IMR-90 (cell line): ENCODE results near the gene RYR3. TPM values are rescaled to one million over a fixed set of nuclear protein-coding genes. Genes with fewer than 3 reads are reported as not detected.

Experiments
- ATAC-seq: fragments of 200-7000 bp; cut with Tn5 transposase; 2 replicates; pipeline ENCODE4 v1.9.1; 2020; ENCODE audit warnings: low read depth, mild to moderate bottlenecking, moderate library complexity
- BruUV-seq: library from RNA; stranded (reverse); fragments of 400-500 nt; replicated peaks from 2 replicates; lab custom pipeline; 2021; lab: Mats Ljungman, UMichigan
- CTCF ChIA-PET: fragments of 300-600 bp; formaldehyde crosslinking; extraction: SDS; loops from one replicate; lab custom pipeline; 2021; ENCODE audit warnings: antibody characterized with exemption; lab: Yijun Ruan, JAX
- POLR2A ChIA-PET: fragments of 300-600 bp; sonication (Branson Sonifier 250); formaldehyde crosslinking; loops from one replicate; lab custom pipeline; 2022; ENCODE audit warnings: antibody characterized with exemption; ENCODE audit not compliant: unreplicated experiment; lab: Charles Lee
- DNase-seq: peaks from one replicate; pipeline ENCODE4 v3.0.0; 2013
- H2AFZ ChIP-seq: replicated peaks from 2 replicates; pipeline ENCODE3; 2013; ENCODE audit warnings: low read length, mild to moderate bottlenecking; ENCODE audit not compliant: poor library complexity
- H2AK5ac ChIP-seq: 2 replicates; pipeline ENCODE4 v1.6.1; 2013; ENCODE audit warnings: low read depth, low read length, inconsistent platforms
- H2AK9ac ChIP-seq: replicated peaks from 2 replicates; pipeline ENCODE3; 2013; ENCODE audit warnings: mild to moderate bottlenecking, low read depth, low read length, moderate library complexity; ENCODE audit not compliant: poor library complexity
- H2BK120ac ChIP-seq: 2 replicates; pipeline ENCODE4 v1.6.1; 2013; ENCODE audit warnings: low read depth, low read length, inconsistent platforms
- H2BK15ac ChIP-seq: 3 replicates; pipeline ENCODE4 v1.6.1; 2013; ENCODE audit warnings: low read depth, low read length, inconsistent platforms
- H2BK20ac ChIP-seq: 2 replicates; pipeline ENCODE4 v1.6.1; 2013; ENCODE audit warnings: low read depth, mild to moderate bottlenecking, inconsistent platforms, low read length, moderate library complexity
- H2BK5ac ChIP-seq: 2 replicates; pipeline ENCODE4 v1.6.1; 2013; ENCODE audit warnings: mild to moderate bottlenecking, low read depth, low read length, inconsistent platforms; ENCODE audit not compliant: poor library complexity, severe bottlenecking
- H3K14ac ChIP-seq: replicated peaks from 2 replicates; pipeline ENCODE4 v1.6.1; 2013; ENCODE audit warnings: low read depth, low read length, inconsistent platforms
- H3K18ac ChIP-seq: 2 replicates; pipeline ENCODE4 v1.6.1; 2013; ENCODE audit warnings: low read depth, low read length, control low read depth
- H3K23ac ChIP-seq: 2 replicates; pipeline ENCODE4 v1.6.1; 2013; ENCODE audit warnings: low read depth, low read length, inconsistent platforms
- H3K27ac ChIP-seq: 2 replicates; pipeline ENCODE4 v1.5.1; 2013; ENCODE audit warnings: mild to moderate bottlenecking, control low read depth, low read length; ENCODE audit not compliant: insufficient read depth
- H3K27me3 ChIP-seq: 2 replicates; pipeline ENCODE4 v1.6.1; 2013; ENCODE audit warnings: low read length; ENCODE audit not compliant: control insufficient read depth, insufficient read depth
- H3K36me3 ChIP-seq: 2 replicates; pipeline ENCODE4 v1.6.1; 2013; ENCODE audit warnings: low read length, mixed read lengths; ENCODE audit not compliant: control insufficient read depth, insufficient read depth
- H3K4ac ChIP-seq: 2 replicates; pipeline ENCODE4 v1.6.1; 2013; ENCODE audit warnings: low read depth, low read length, inconsistent platforms
- H3K4me1 ChIP-seq: 2 replicates; pipeline ENCODE4 v1.6.1; 2013; ENCODE audit warnings: low read length, mixed read lengths; ENCODE audit not compliant: control insufficient read depth, insufficient read depth
- H3K4me2 ChIP-seq: 2 replicates; pipeline ENCODE4 v1.6.1; 2013; ENCODE audit warnings: low read depth, mild to moderate bottlenecking, control low read depth, low read length, moderate library complexity
- H3K4me3 ChIP-seq: 2 replicates; pipeline ENCODE4 v1.5.1; 2013; ENCODE audit warnings: low read depth, mild to moderate bottlenecking, control low read depth, low read length, moderate library complexity; ENCODE audit not compliant: insufficient read depth
- H3K56ac ChIP-seq: 2 replicates; pipeline ENCODE4 v1.6.1; 2013; ENCODE audit warnings: low read length, inconsistent platforms; ENCODE audit not compliant: insufficient read depth; ENCODE audit errors: extremely low read depth
- H3K79me1 ChIP-seq, 2 experiments: 2 replicates each; pipeline ENCODE4 v1.6.1; 2013; ENCODE audit warnings: low read length in 2 of 2, inconsistent platforms in 1 of 2, low read depth in 1 of 2
- H3K9ac ChIP-seq: 2 replicates; pipeline ENCODE4 v1.6.1; 2013; ENCODE audit warnings: low read depth, low read length, control low read depth
- H3K9me1 ChIP-seq: 2 replicates; pipeline ENCODE4 v1.6.1; 2013; ENCODE audit warnings: low read length, inconsistent platforms; ENCODE audit not compliant: insufficient read depth
- H3K9me3 ChIP-seq: 2 replicates; pipeline ENCODE4 v1.6.1; 2013; ENCODE audit warnings: low read length; ENCODE audit not compliant: control insufficient read depth, insufficient read depth
- H4K20me1 ChIP-seq: 2 replicates; pipeline ENCODE4 v1.6.1; 2013; ENCODE audit warnings: low read length, inconsistent platforms; ENCODE audit not compliant: insufficient read depth
- H4K5ac ChIP-seq: 2 replicates; pipeline ENCODE4 v1.6.1; 2013; ENCODE audit warnings: mild to moderate bottlenecking, low read depth, low read length, control low read depth
- H4K8ac ChIP-seq, 2 experiments: 2 replicates each; pipeline ENCODE4 v1.6.1; 2013; ENCODE audit warnings: low read depth in 2 of 2, low read length in 2 of 2, control low read depth in 1 of 2, inconsistent platforms in 1 of 2
- H4K91ac ChIP-seq: 2 replicates; pipeline ENCODE4 v1.6.1; 2013; ENCODE audit warnings: low read depth, low read length, inconsistent platforms; ENCODE audit not compliant: insufficient read depth
- CHD1 ChIP-seq: IDR thresholded peaks from 2 replicates; pipeline ENCODE4 v1.6.1; 2012; ENCODE audit warnings: low read depth, low read length, improper control_type of control experiment
- MAZ ChIP-seq: IDR thresholded peaks from 2 replicates; pipeline ENCODE4 v1.6.1; 2012; ENCODE audit warnings: low read depth, mild to moderate bottlenecking, low read length, improper control_type of control experiment, moderate library complexity, borderline replicate concordance
- MXI1 ChIP-seq: IDR thresholded peaks from 2 replicates; pipeline ENCODE4 v1.6.1; 2012; ENCODE audit warnings: low read depth, mild to moderate bottlenecking, low read length, moderate library complexity, borderline replicate concordance
- WGBS, 2 experiments: methylation state at CpG; one replicate each; pipeline versions ENCODE4 v1.1.5 to v1.1.7; 2013; ENCODE audit warnings: missing lambda C conversion rate in 2 of 2; ENCODE audit not compliant: insufficient read length in 1 of 2; ENCODE audit errors: extremely low coverage in 2 of 2; 5-methylcytosine and 5-hydroxymethylcytosine counted together
- dilution Hi-C: fragments of 300-500 bp; cut with HindIII; formaldehyde crosslinking; loops from one replicate; pipeline ENCODE4 v1.14.3; 2018; ENCODE audit warnings: low sequenced_read_pairs; ENCODE audit not compliant: unreplicated experiment
- in situ Hi-C: fragments of 300-500 bp; cut with MboI; formaldehyde crosslinking; loops from 3 replicates; pipeline ENCODE4 v1.14.3; 2019; ENCODE audit warnings: low sequenced_read_pairs, inconsistent platforms, mixed read lengths
- intact Hi-C: fragments of 100-400 bp; cut with micrococcal nuclease; formaldehyde crosslinking; loops from 2 replicates; pipeline ENCODE4 v1.10.0; 2022
- polyA plus RNA-seq, 3 experiments: library from polyadenylated mRNA; depleted of rRNA; stranded (reverse); fragments of >200 nt; gene quantifications; 2 replicates each; pipeline ENCODE4 v1.2.3, GENCODE V29; 2012; ENCODE audit warnings: low replicate concordance in 1 of 3
- total RNA-seq: library from RNA; depleted of rRNA; stranded (reverse); fragments of >200 nt; gene quantifications from 2 replicates; pipeline ENCODE4 v1.2.3, GENCODE V29; 2012

RYR3 gene
- total and polyA plus RNA-seq, 2 of the 4 experiments (the other 2 are of a cell fraction): 0.18 TPM; not detected in 1

- TF ChIP-seq MXI1 (no peak), CHD1 (no peak), MAZ (no peak)
- intact Hi-C loops (no loop called here), dilution Hi-C loops (no loop called here), in situ Hi-C loops (loop anchor here (10.0 kb wide), 2 partner anchors 401 to 471 kb away; no protein-coding TSS in a partner anchor)
- WGBS, 2 experiments: no CpG with 5 or more reads among the region's 5 CpGs
- no peak overlapping the region for H4K8ac ChIP-seq
- no peak overlapping the region for H2BK120ac ChIP-seq
- no peak overlapping the region for H2BK15ac ChIP-seq
- H3K79me1 ChIP-seq: no peaks in the 10 kb centered on the region
- H2AK9ac ChIP-seq: no peak overlapping the region
- BruUV-seq: no TSS peak
- no peak overlapping the region for H3K9ac ChIP-seq
- no peak overlapping the region for H3K4me3 ChIP-seq
- H4K91ac ChIP-seq: no peak overlapping the region
- no peak overlapping the region for H3K18ac ChIP-seq
- no peak overlapping the region for H3K14ac ChIP-seq
- H3K9me3 ChIP-seq: peaks cover 5% of the 10 kb centered on the region
- no peaks in the 10 kb centered on the region for H3K4me1 ChIP-seq
- H3K23ac ChIP-seq: no peak overlapping the region
- no peak overlapping the region for H3K4ac ChIP-seq
- ATAC-seq (no peak), DNase-seq (no peak)
- H3K4me2 ChIP-seq: no peak overlapping the region
- peaks cover 3% of the 10 kb centered on the region; the same call in 1 of the 2 replicates for H3K27me3 ChIP-seq
- no peak overlapping the region for H2BK20ac ChIP-seq
- no peak overlapping the region for H2AK5ac ChIP-seq
- H3K56ac ChIP-seq: no peak overlapping the region
- CTCF ChIA-PET: no interaction called here
- no peak overlapping the region for H2BK5ac ChIP-seq
- H3K27ac ChIP-seq: no peak overlapping the region
- H4K20me1 ChIP-seq: no peaks in the 10 kb centered on the region
- H4K5ac ChIP-seq: no peak overlapping the region
- POLR2A ChIA-PET: no interaction called here
- H3K36me3 ChIP-seq: no peaks in the 10 kb centered on the region
- no peak overlapping the region for H2AFZ ChIP-seq
- H3K9me1 ChIP-seq: no peaks in the 10 kb centered on the region
Observed at GRCh38 chr15:33706173-33706572, 395.4 kb downstream of the RYR3 start.
